ENCODE measurements around the gene MUS81. TPM values are rescaled to one million over a fixed set of nuclear protein-coding genes. Genes with fewer than 3 reads are reported as not detected.

MUS81 gene
- total and polyA plus RNA-seq, 9 of the 15 experiments (the other 6 are each of a cell fraction or from before 2014, with no cell fraction given), result 13.4 to 118 (median 53.7) TPM

DNA sequence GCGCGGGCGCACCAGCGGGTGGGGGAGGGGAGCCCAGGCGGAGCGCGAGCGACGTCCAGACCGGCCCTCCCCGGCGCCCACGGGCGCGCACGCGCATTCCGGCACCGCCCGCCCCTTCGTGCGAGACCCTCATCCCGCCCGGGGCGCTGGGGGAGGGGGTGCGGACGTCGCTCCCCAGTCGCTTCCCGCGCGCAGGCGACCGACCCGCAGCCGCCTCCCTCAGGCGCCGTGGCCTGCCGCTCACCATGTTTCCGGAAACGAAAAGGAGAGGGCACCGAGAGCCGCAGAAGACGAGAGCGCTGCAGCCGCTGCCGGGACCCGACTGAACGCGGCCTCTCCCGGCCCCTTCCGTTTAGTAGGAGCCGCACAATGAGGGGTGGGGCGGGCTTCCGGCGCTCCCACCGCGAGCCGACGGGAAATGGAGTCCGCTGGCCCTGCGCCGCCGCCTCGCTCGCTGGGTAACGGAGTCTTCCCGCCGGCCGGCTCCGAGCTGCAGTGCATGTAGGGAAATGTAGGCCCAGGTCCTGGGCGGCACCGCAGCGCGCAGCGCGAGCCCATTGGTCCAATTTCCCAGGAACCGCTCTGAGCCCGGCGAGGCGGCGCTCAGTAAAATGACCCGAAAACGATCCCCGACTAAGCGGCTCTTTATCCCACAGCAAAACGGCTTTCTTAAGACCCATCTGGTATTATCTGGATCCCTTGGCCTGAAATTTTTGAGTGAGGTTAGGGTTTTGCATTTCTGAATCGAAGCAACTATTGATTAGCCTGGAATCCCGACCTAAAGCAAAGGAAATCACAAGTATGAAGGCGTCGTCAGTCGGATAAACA lies 2.2 kb upstream of the MUS81 start, which contains the start of gene CFL1 (continued):
- peak; percentile 67; the same call in 1 of the 2 replicates for TF ChIP-seq KLF13 (tag; IDR thresholded peaks at IDR 0.05; ENCODE audit: borderline replicate concordance, low read depth)
- TF ChIP-seq ZKSCAN8 (CRISPR knock-in tag; IDR thresholded peaks at IDR 0.05), result no peak
- TF ChIP-seq HNRNPLL (IDR thresholded peaks at IDR 0.05; ENCODE audit: low read depth, low read length, poor library complexity, severe bottlenecking), result peak; percentile 75
- TF ChIP-seq ERF (CRISPR knock-in tag; IDR thresholded peaks at IDR 0.05), result peak; percentile 74
- TF ChIP-seq SLC30A9 (CRISPR knock-in tag; IDR thresholded peaks at IDR 0.05), result no peak
- no peak for TF ChIP-seq MITF (IDR thresholded peaks at IDR 0.05)
- TF ChIP-seq, protein P1, sequence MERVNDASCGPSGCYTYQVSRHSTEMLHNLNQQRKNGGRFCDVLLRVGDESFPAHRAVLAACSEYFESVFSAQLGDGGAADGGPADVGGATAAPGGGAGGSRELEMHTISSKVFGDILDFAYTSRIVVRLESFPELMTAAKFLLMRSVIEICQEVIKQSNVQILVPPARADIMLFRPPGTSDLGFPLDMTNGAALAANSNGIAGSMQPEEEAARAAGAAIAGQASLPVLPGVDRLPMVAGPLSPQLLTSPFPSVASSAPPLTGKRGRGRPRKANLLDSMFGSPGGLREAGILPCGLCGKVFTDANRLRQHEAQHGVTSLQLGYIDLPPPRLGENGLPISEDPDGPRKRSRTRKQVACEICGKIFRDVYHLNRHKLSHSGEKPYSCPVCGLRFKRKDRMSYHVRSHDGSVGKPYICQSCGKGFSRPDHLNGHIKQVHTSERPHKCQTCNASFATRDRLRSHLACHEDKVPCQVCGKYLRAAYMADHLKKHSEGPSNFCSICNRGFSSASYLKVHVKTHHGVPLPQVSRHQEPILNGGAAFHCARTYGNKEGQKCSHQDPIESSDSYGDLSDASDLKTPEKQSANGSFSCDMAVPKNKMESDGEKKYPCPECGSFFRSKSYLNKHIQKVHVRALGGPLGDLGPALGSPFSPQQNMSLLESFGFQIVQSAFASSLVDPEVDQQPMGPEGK (CRISPR knock-in tag; IDR thresholded peaks at IDR 0.05; ENCODE audit: borderline replicate concordance), result no peak
- TF ChIP-seq PHF8 (IDR thresholded peaks at IDR 0.05; ENCODE audit: borderline replicate concordance, low read length), result peak; percentile 87; the same call in 1 of the 2 replicates
- TF ChIP-seq FOSL1 (tag; conservative IDR thresholded peaks at IDR 0.05), result no peak
- TF ChIP-seq, protein P2, sequence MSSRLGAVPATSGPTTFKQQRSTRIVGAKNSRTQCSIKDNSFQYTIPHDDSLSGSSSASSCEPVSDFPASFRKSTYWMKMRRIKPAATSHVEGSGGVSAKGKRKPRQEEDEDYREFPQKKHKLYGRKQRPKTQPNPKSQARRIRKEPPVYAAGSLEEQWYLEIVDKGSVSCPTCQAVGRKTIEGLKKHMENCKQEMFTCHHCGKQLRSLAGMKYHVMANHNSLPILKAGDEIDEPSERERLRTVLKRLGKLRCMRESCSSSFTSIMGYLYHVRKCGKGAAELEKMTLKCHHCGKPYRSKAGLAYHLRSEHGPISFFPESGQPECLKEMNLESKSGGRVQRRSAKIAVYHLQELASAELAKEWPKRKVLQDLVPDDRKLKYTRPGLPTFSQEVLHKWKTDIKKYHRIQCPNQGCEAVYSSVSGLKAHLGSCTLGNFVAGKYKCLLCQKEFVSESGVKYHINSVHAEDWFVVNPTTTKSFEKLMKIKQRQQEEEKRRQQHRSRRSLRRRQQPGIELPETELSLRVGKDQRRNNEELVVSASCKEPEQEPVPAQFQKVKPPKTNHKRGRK (tag; IDR thresholded peaks at IDR 0.05), result no peak
- TF ChIP-seq HCFC1 (IDR thresholded peaks at IDR 0.05; ENCODE audit: low read depth, low read length), result peak; percentile 99
- no peak for TF ChIP-seq ZNF347 (CRISPR knock-in tag; IDR thresholded peaks at IDR 0.05; ENCODE audit: low read depth)
- TF ChIP-seq MCM5 (IDR thresholded peaks at IDR 0.05; ENCODE audit: low read depth), result no peak
- no peak for TF ChIP-seq ZNF324 (CRISPR knock-in tag; IDR thresholded peaks at IDR 0.05)
- TF ChIP-seq PURB (CRISPR knock-in tag; IDR thresholded peaks at IDR 0.05; ENCODE audit: low read depth), result no peak
- no peak for TF ChIP-seq ZNF232 (CRISPR knock-in tag; IDR thresholded peaks at IDR 0.05)
- no peak for TF ChIP-seq PHTF2 (CRISPR knock-in tag; IDR thresholded peaks at IDR 0.05)
- TF ChIP-seq NFE2 (IDR thresholded peaks at IDR 0.05; ENCODE audit: low read depth), result no peak; the same call in 1 of the 2 replicates
- peak; percentile 16; the same call in 1 of the 2 replicates for TF ChIP-seq ZNF444 (CRISPR knock-in tag; IDR thresholded peaks at IDR 0.05)
- no peak for TF ChIP-seq ZNF212 (CRISPR knock-in tag; IDR thresholded peaks at IDR 0.05)
- TF ChIP-seq ZBTB8A (IDR thresholded peaks at IDR 0.05; ENCODE audit: partially characterized antibody), result no peak
